GM19239 (cell line): ENCODE results near the gene PLXNB2.

Experiments used
- DNase-seq: peaks from one replicate; pipeline ENCODE4 v3.0.0; 2011; ENCODE audit warnings: low spot score; ENCODE audit not compliant: insufficient read length
- FAIRE-seq: peaks from 2 replicates; lab custom pipeline; 2011; peaks lifted over from hg19 to GRCh38; lab: Jason Lieb, UNC

The PLXNB2 gene

DNA sequence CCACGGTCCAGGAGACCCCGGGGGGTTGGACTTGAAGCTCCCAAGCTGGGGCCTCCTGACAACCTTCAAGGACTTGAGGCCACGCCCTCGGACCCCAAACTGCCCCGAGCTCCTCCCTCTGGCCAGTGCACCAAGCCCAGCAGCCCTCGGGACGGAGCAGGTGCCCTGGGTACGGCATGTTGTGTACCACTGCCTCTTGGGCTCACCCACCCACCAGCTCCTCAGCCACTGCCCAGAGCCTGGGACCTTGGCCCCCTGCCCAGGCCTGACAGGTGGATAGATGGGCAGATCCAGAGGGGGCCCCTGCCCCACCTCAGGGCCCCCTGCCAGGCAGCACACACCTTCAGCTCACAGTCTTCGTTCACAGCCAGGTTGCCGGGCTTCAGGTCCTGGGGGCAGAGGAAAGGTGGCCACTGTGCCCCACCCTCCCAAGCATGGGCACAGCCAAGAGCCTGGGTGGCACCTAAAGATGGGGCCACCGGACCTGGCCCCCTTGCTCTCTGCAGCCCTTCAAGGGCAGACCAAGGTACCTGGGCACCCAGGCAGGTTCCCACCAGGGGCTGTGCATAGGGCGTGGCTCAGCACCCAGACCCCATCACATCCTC lies 51.1 kb downstream of the PLXNB2 start:
- FAIRE-seq (no peak), DNase-seq (no peak)

DNA sequence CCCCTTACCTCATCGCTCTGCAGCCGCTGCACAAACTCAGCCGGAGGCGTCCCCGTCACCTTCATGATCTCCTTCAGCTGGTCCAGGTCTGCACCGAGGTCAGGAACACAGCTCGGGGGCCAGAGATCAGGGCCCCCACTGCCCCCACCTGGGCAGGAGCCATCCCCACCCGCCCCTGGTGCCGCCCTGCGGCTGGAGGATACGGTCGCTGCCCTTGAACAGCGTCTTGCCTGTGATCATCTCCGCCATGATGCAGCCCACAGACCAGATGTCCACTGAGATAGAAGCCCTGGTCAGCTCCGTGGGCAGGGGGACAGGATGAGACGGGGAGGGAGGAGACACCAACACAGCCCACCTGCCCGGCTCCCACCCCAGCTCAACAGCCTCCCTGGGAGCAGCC lies 51.8 kb downstream of the PLXNB2 start:
- DNase-seq (no peak), FAIRE-seq (no peak)

DNA sequence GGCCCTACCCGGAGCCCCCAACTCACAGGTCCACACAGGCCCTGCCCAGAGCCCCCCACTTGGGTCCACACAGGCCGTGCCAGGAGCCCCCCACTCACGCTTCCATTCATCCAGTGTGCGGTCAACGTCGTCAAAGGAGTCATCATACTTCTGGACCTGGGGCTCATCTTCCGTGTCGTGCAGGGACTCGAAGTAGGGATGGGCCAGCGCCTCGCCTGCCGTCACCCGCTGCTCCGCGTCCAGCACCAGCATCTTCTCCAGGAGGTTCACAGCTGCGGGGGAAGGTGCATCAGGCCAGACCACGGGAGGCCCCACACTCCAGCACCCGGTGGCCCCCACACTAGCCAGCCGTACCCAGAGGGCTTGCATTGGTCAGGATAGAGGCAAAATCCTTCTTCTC lies 52.3 kb downstream of the PLXNB2 start:
- no peak for DNase-seq
- FAIRE-seq = no peak

DNA sequence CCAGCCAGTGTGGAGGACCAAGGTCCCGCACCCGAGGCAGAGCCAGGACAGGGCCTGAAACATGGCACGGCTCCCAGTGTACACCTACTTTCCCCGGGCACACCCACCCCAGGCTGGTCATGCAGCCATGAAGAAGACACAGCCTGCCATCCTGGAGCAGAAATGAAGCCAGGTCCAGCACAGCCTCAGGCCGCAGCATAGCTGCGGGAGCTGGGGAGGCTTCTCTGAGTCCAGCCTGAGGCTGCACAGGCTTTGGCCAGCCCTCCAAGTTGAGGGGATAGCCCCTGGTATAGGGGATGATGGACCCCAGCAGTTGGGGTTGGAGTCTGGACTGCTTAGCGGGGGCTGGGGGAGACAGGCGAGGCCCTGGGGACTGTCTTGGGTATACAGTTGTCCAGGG lies 53.5 kb downstream of the PLXNB2 start:
- FAIRE-seq (no peak), DNase-seq (no peak)

GRCh38 chr22:50253046-50253915 lies 54.2 kb downstream of the PLXNB2 start:
- DNase-seq (no peak), FAIRE-seq (no peak)

DNA sequence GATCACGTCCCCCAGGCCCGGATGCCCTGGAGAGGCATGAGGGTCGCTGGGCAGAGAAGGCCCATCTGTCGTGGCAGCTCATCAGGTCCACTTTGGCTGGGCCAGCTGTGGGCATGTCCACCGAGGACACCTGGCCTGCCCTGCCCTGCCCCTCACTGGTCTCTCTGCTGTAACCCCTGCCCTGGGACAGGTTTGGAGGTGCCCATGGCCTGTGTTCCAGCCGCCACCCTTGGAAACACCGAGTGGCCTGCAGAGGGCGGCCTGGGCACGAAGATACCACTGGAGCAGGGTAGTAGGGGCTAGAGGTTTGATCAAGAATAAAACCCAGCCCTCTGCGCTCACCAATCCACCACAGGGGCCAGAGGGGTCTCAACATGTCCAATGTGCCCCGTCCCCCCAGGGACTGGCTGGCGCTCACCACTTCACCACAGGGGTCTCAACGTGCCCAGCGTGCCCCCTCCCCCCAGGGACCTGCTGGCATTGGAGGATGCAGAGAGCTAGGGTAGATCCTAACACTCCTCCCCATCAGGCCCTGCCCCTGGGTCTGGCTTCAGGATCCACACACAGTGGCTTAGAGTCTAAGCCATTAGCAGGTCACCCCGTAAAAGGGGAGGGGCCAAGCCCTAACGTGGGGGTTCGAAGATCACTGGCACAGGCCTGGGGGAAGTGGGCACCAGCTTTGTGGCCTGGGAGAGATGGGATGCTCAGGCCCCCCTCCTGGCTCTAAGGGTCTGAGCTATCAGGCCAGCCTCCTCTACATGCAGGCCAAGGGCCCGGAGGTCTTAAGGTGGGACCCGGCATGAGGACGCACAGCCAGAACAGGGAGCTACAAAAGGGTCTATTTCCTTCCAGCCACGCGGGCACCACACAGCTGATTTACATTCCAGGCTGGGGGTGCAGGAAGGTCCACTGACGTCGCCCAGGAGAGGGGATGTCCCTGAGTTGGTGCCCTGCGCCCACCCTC lies 55.1 kb downstream of the PLXNB2 start:
- peak; percentile 37 for FAIRE-seq
- peak; percentile 70 for DNase-seq

- FAIRE-seq = no peak
- no peak for DNase-seq
These were observed 55.9 kb downstream of the PLXNB2 start for GRCh38 chr22:50251477-50252081.

GRCh38 chr22:50250555-50251476 lies 56.6 kb downstream of the PLXNB2 start, which contains the start of gene HDAC10:
Gene HDAC10 (minus strand): TSS chr22:50251265. CDS start chr22:50251032, 233 bp downstream.
- FAIRE-seq (peak; percentile 92), DNase-seq (peak; percentile 93)

GRCh38 chr22:50250249-50250554 lies 57.2 kb downstream of the PLXNB2 start:
- DNase-seq (no peak), FAIRE-seq (no peak)

DNA sequence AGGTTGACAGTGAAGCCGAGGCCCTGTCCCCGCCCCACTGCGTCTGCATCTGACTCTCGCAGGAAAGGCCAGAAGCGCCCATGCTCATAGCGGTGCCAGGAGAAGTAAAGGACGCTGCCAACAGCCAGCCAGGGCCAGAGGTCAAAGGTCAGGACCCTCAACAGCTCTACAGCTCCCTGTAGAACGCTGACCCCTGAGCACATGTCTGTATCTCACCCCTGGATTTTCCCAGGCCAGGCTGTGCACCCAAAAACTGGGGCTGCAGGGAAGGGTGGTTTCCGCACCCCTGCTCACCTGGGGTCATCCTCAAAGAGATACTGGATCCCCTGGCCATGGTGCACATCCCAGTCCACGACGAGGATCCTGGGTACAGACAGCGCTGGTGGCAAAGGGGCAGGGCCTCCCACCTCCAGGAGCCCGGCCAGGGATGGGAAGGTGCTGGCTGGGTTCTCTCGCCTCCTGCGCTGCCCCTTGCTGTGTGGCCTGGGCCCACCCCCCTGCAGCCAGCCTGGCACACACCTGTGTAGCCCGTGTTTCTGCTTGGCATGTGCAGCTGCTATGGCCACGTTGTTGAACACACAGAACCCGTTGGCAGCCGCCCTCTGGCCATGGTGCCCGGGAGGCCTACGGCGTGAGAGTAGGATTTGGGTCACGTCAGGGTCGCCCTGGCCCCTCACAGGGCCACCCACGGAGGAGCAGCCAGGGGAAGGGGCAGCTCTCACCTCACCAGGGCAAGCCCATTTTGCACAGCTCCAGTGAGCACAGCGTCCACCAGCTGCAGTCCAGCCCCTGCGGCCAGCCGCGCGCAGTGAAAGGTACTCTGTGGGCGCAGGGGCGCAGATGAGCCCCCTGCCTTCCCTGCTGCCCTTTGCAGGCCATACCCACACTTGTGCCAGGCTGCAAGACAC lies 57.9 kb downstream of the PLXNB2 start:
- DNase-seq (no peak), FAIRE-seq (no peak)

DNA sequence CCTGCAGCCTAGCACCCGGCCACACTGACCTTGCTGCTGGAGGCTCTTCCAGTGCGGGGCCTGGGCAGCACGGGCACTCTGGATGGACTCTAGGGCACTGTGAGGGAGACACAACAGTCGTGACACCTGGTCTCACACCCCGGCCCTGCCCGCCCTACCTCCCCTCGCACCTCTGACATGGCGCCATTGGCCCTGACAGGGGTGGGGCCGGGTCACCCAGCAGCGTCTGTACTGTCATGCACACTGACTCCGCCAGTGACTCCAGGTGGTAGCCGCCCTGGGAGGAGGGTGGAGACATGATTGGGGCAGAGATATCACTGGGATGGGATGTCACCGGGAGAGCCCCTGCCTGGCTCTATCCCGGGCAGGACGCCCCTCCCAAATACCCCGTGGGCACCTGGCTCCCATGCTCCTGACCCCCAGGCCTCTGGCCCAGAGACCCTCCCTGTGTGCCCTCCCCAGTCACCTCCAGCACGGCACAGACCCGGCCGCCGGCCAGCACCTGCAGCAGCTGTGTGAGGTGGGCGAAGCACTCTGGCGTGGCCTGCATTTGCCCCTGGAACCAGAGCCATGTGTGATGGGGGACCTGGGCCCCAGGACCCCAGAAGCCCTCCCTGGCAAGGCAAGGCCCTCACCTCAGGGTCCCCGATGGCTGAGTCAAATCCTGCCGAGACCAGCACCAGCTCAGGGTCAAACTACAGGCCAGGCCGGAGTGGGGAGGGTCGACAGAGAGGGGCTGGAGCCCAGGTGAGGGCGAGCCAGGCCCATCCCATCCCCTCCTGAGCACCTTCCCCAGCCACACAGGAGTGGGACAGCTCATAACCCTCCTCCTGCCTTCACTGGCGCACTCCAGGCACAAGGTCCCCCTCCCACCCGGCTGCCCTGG lies 59.0 kb downstream of the PLXNB2 start:
- DNase-seq (no peak), FAIRE-seq (no peak)

DNA sequence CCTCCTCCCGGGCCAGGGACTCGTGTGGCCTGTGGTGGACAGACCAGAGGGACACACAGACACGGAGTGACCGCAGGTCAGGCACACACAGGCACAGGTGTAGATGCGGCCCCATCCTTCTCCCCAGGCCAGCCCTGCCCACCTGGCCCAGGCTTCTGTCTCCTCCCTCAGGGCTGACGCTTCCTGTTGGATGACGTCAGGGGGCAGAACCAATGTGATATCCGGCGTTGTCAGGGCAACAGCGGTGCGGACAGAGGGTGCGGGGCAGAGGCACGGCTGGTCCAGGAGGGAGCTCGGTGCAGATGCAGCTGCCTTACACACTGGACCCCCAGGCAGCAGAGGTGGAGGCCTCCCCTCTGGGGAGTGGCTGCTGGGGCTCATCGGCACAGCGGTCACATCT lies 59.7 kb downstream of the PLXNB2 start:
- peak; percentile 36 for DNase-seq
- peak; percentile 89 for FAIRE-seq

DNA sequence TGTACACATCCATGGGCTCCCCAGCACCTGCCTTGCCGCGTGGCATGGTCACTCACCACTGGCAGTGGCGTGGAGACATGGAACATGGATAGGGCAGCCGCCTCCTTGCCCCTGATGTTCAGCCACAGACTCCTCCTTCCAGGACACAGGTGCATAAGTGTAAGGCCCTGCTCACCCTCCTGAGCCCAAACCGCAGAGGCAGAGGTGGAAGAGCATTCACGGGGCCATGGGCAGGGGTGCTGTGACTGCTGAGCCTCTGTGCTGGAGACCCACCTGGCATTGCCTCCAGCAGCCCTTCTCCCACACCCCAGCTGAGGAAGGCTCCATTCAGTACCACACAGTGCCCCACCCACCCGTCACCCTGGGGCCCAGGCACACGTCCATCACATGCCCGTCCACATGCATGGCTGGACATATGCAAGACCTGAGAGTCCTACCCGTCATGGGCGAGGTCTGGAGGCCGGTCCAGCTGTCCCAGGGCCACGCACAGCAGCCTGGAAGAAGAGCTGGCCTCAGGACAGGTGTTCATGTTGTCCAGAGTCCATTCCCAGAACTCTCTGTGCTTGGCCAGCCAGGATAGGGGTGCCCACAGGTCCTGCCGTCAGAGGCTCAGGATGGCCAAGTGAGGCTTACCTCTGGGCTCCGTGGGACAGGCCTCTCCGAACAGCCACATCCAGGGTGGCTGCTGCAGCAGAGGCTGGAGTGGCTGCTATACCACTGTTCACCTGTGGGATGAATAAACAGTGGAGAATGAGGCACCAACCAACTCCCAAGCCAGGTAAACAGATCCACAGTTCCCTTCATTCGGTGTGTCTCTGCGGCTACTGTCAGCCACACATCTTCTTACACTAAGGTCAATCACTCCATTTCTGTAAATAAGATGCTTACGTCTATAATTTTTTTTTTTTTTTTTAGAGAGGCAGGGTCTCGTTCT lies 60.9 kb downstream of the PLXNB2 start:
- DNase-seq = no peak
- no peak for FAIRE-seq

- peak; percentile 11 for FAIRE-seq
- no peak for DNase-seq
These were observed 62.0 kb downstream of the PLXNB2 start for GRCh38 chr22:50245214-50246072.
